Uterus (tissue), 4 donors: ENCODE data around the gene RIN2. TPM values are rescaled to one million over a fixed set of nuclear protein-coding genes. Genes with fewer than 3 reads are reported as not detected.

Experiments
- DNase-seq, 2 donors: peaks; one replicate each; pipeline ENCODE4 v3.0.0-alpha.2; 2019 to 2020
- H3K27ac ChIP-seq, 2 donors: fragments of 200-600 bp; sonication (generic); 1 replicate in 1 of 2; 2 replicates in 1 of 2; pipeline ENCODE4 v1.5.1; 2016 to 2018
- H3K27me3 ChIP-seq, 2 donors: fragments of 200-600 bp; sonication (generic); one replicate each; pipeline ENCODE4 v1.5.1; 2018 to 2019; ENCODE audit warnings: control low read depth in 1 of 2
- H3K36me3 ChIP-seq, 2 donors: fragments of 200-600 bp; sonication (generic); one replicate each; pipeline ENCODE4 v1.5.1; 2019; ENCODE audit warnings: control low read depth in 1 of 2
- H3K4me1 ChIP-seq, 2 donors: fragments of 200-600 bp; sonication (generic); one replicate each; pipeline ENCODE4 v1.5.1; 2018 to 2019; ENCODE audit warnings: control low read depth in 1 of 2
- H3K4me3 ChIP-seq, 2 donors: fragments of 200-600 bp; sonication (generic); 1 replicate in 1 of 2; 2 replicates in 1 of 2; pipeline ENCODE4 v1.5.1; 2018 to 2019; ENCODE audit warnings: mild to moderate bottlenecking in 1 of 2
- H3K9me3 ChIP-seq, 2 donors: fragments of 200-600 bp; sonication (generic); one replicate each; pipeline ENCODE4 v1.5.1; 2019; ENCODE audit warnings: control low read depth in 1 of 2
- CTCF ChIP-seq, 4 experiments: fragments of 200-600 bp in 2 of 4; fragments of 450-650 bp in 2 of 4; sonication (generic) in 2 of 4; IDR thresholded peaks; one replicate each; pipeline ENCODE4 v1.5.1; 2016 to 2019; ENCODE audit warnings: antibody characterized with exemption in 4 of 4, mild to moderate bottlenecking in 2 of 4, moderate library complexity in 1 of 4
- POLR2A ChIP-seq, 2 donors: fragments of 450-650 bp; IDR thresholded peaks; one replicate each; pipeline ENCODE4 v1.6.1; 2016; ENCODE audit warnings: antibody characterized with exemption in 2 of 2, mild to moderate bottlenecking in 1 of 2, moderate library complexity in 1 of 2
- intact Hi-C: fragments of 100-400 bp; cut with DNase I; formaldehyde crosslinking; loops from one replicate; pipeline ENCODE4 v1.15.1; 2023; ENCODE audit warnings: low total_unique reads
- total RNA-seq, 4 donors: library from RNA; depleted of rRNA in 3 of 4; stranded (reverse); fragments of >200 nt in 3 of 4; gene quantifications; one replicate each; pipeline versions ENCODE4 v1.1.0 to v1.2.4, GENCODE V29; 2014 to 2023
- donor health status: DM: yes; HTN: yes; CAD: no.

Gene RIN2
- total RNA-seq, 4 donors from 2014 or later = 29.7 to 77.5 (median 59.6) TPM

- Histone ChIP-seq H3K27me3 (no peaks in the 10 kb centered on the region), H3K36me3 (no peaks in the 10 kb centered on the region), H3K9me3 (no peaks in the 10 kb centered on the region), H3K4me3 (no peak overlapping the region), H3K4me1 (peaks cover 9 to 14% of the 10 kb centered on the region in 2 donors), H3K27ac (no peak overlapping the region)
- TF ChIP-seq CTCF (IDR thresholded peaks at IDR 0.05) (no peak), POLR2A (IDR thresholded peaks at IDR 0.05) (no peak)
- intact Hi-C loops = no loop called here
- no peak for DNase-seq
Observed at GRCh38 chr20:19787366-19787765, 29.3 kb downstream of the RIN2 start.

GRCh38 chr20:19789009-19789408 is 31.0 kb downstream of the RIN2 start:
- DNase-seq = no peak
- no peak overlapping the region for H3K4me3 ChIP-seq
- no peak for TF ChIP-seq CTCF (IDR thresholded peaks at IDR 0.05)
- no peak for TF ChIP-seq POLR2A (IDR thresholded peaks at IDR 0.05)
- no peaks in the 10 kb centered on the region for H3K9me3 ChIP-seq
- intact Hi-C loops = no loop called here
- H3K27me3 ChIP-seq = no peaks in the 10 kb centered on the region
- H3K36me3 ChIP-seq = no peaks in the 10 kb centered on the region
- H3K4me1 ChIP-seq = peaks cover 9 to 14% of the 10 kb centered on the region in 2 donors
- no peak overlapping the region for H3K27ac ChIP-seq

GRCh38 chr20:19789446-19789845 is 31.4 kb downstream of the RIN2 start:
- Histone ChIP-seq H3K36me3 (no peaks in the 10 kb centered on the region), H3K27me3 (no peaks in the 10 kb centered on the region), H3K9me3 (no peaks in the 10 kb centered on the region), H3K4me3 (no peak overlapping the region), H3K4me1 (peaks cover 9% of the 10 kb centered on the region in 2 donors), H3K27ac (no peak overlapping the region)
- intact Hi-C loops = no loop called here
- TF ChIP-seq CTCF (IDR thresholded peaks at IDR 0.05) = no peak
- TF ChIP-seq POLR2A (IDR thresholded peaks at IDR 0.05) = no peak
- no peak for DNase-seq

GRCh38 chr20:19791887-19792286 is 33.8 kb downstream of the RIN2 start:
- intact Hi-C loops = no loop called here
- Histone ChIP-seq H3K4me1 (no peaks in the 10 kb centered on the region), H3K27ac (no peak overlapping the region), H3K4me3 (no peak overlapping the region), H3K27me3 (no peaks in the 10 kb centered on the region), H3K36me3 (no peaks in the 10 kb centered on the region), H3K9me3 (no peaks in the 10 kb centered on the region)
- DNase-seq = no peak
- TF ChIP-seq POLR2A (IDR thresholded peaks at IDR 0.05) = no peak
- no peak for TF ChIP-seq CTCF (IDR thresholded peaks at IDR 0.05)

- intact Hi-C loops = no loop called here
- DNase-seq = no peak
- no peaks in the 10 kb centered on the region for H3K36me3 ChIP-seq
- TF ChIP-seq CTCF (IDR thresholded peaks at IDR 0.05) = no peak
- TF ChIP-seq POLR2A (IDR thresholded peaks at IDR 0.05) = no peak
- H3K9me3 ChIP-seq = no peaks in the 10 kb centered on the region
- H3K27me3 ChIP-seq = no peaks in the 10 kb centered on the region
- H3K4me1 ChIP-seq = no peaks in the 10 kb centered on the region
- H3K27ac ChIP-seq = no peak overlapping the region
- no peak overlapping the region for H3K4me3 ChIP-seq
Observed at GRCh38 chr20:19793716-19794115, 35.7 kb downstream of the RIN2 start.
